ENCODE measurements around the gene CFD. TPM values are rescaled to one million over a fixed set of nuclear protein-coding genes. Genes with fewer than 3 reads are reported as not detected.

The CFD gene
- total RNA-seq, 6 experiments from 2014 or later = 3.5 to 9.6 (median 7.8) TPM

DNA sequence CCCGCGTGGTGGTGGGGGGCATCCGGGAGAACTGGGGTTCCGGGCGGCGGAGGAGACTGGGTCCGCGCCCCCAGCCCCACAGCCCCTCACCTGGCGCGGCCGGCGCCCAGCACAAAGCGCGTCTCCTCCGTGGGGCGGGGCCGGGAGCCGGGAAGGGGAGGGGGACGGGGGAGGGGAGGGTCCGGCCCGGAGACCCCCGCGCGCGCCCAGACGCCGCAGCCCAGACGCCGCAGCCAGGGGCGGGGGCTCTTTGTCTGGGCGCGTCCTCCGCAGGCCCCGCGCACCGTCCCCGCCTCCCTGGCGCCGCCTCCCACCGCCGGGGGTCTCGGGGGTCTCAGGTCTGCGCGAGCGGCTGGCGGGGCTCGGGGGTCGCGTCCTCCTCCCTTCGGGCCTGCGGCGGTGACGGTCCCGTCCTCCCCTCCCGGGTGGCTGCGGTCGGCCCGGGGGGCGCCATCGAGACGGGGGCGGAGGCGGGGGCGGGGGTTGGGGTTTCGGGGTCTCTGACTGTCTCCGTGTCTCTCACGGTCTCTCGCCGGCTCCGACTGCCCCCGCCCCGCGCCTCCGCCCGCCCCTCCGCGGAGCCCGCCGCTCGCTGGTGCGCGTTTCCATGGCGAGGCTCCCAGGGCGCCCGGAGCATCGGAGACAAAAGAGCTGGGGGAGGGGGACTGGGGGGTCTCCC, 37.5 kb upstream of the CFD start, which contains the start of gene PLPPR3:
TSS of gene PLPPR3 (minus strand) at position 131 of the 679 bp plus-strand sequence. CDS start 396 bp downstream, outside the sequence.
- no peak for TF ChIP-seq CTCF (IDR thresholded peaks at IDR 0.05)
- TF ChIP-seq POLR2A (IDR thresholded peaks at IDR 0.05) = no peak
- Histone ChIP-seq H3K27ac (no peak within 1 kb of the TSS), H3K36me3 (no peaks in the 10 kb centered on the region), H3K9me3 (no peaks in the 10 kb centered on the region), H3K4me3 (no peak within 1 kb of the TSS), H3K4me1 (peaks cover 0 to 6% (median 0%) of the 10 kb centered on the region in 4 donors), H3K27me3 (peaks cover 0 to 5% of the 10 kb centered on the region in 2 donors)
- intact Hi-C loops (cut with DNase I) = no loop called here
- WGBS (ENCODE audit: insufficient coverage, low coverage, low lambda C conversion rate, missing lambda C conversion rate) = 0% methylated on average over 3 of the region's 86 CpGs
- no peak for ATAC-seq
- DNase-seq = no peak

GRCh38 chr19:823565-824121, 35.8 kb upstream of the CFD start:
- no peak overlapping the region for H3K4me3 ChIP-seq
- DNase-seq (no peak), ATAC-seq (no peak)
- peaks cover 0 to 5% of the 10 kb centered on the region in 2 donors for H3K27me3 ChIP-seq
- no peak for TF ChIP-seq POLR2A (IDR thresholded peaks at IDR 0.05)
- TF ChIP-seq CTCF (IDR thresholded peaks at IDR 0.05) = no peak
- intact Hi-C loops (cut with DNase I) = no loop called here
- 19% methylated on average over 8 of the region's 12 CpGs for WGBS (ENCODE audit: insufficient coverage, low coverage, low lambda C conversion rate, missing lambda C conversion rate)
- H3K36me3 ChIP-seq = no peaks in the 10 kb centered on the region
- no peaks in the 10 kb centered on the region for H3K9me3 ChIP-seq
- H3K4me1 ChIP-seq = peaks cover 0 to 6% (median 0%) of the 10 kb centered on the region in 4 donors
- H3K27ac ChIP-seq = no peak overlapping the region

DNA sequence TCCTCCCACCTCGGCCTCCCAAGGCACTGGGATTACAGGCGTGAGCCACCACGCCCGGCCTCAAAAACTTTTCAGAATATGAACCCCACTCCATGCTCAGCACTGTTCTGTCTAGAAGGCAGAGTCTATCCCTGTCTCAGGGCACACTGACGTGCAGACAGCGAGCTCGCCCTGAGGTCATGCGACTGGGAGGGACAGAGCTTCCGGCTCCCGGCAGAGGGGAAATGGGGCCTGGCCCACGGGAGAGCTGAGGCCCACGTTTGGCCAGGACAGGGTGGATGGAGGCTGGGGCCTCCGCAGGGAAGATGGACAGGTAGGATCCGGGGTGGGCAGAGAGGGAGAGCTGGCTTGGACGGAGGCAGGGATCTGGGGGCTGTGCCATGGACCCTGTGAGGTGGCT, 34.6 kb upstream of the CFD start:
- Histone ChIP-seq H3K4me3 (no peak overlapping the region), H3K4me1 (peaks cover 0 to 6% (median 0%) of the 10 kb centered on the region in 4 donors), H3K36me3 (no peaks in the 10 kb centered on the region), H3K27ac (no peak overlapping the region), H3K9me3 (no peaks in the 10 kb centered on the region), H3K27me3 (peaks cover 0 to 5% of the 10 kb centered on the region in 2 donors)
- intact Hi-C loops (cut with DNase I) = no loop called here
- 59% methylated on average over 13 of the region's 15 CpGs for WGBS (ENCODE audit: insufficient coverage, low coverage, low lambda C conversion rate, missing lambda C conversion rate)
- TF ChIP-seq POLR2A (IDR thresholded peaks at IDR 0.05) (no peak), CTCF (IDR thresholded peaks at IDR 0.05) (no peak)
- no peak for DNase-seq
- peak in 3 of 4 donors; percentile 26 to 45 (median 43) for ATAC-seq

GRCh38 chr19:825897-826644, 33.4 kb upstream of the CFD start:
- intact Hi-C loops (cut with DNase I) = no loop called here
- Histone ChIP-seq H3K9me3 (no peaks in the 10 kb centered on the region), H3K27me3 (peaks cover 0 to 5% of the 10 kb centered on the region in 2 donors), H3K4me1 (peaks cover 0 to 6% (median 0%) of the 10 kb centered on the region in 4 donors), H3K4me3 (no peak overlapping the region), H3K36me3 (no peaks in the 10 kb centered on the region), H3K27ac (no peak overlapping the region)
- ATAC-seq (no peak), DNase-seq (no peak)
- TF ChIP-seq POLR2A (IDR thresholded peaks at IDR 0.05) (no peak), CTCF (IDR thresholded peaks at IDR 0.05) (no peak)
- 71% methylated on average over 17 of the region's 19 CpGs for WGBS (ENCODE audit: insufficient coverage, low coverage, low lambda C conversion rate, missing lambda C conversion rate)
